A673 (cell line): ENCODE measurements around the gene SLC16A8.

ENCODE experiments used
- EZH2 ChIP-seq: fragments of 200-600 bp; sonication (generic); IDR thresholded peaks from 2 replicates; pipeline ENCODE4 v1.6.1; 2017; ENCODE audit warnings: borderline replicate concordance, low read depth, mild to moderate bottlenecking, mixed read lengths, antibody characterized with exemption, low read length; ENCODE audit not compliant: poor library complexity, severe bottlenecking
- TF ChIP-seq, protein P1 (sequence below): fragments of 300-800, 200-600 bp; sonication (generic); conservative IDR thresholded peaks from 2 replicates; pipeline ENCODE4 v1.5.1; 2017; ENCODE audit warnings: low read depth, mild to moderate bottlenecking, antibody characterized with exemption, low read length, moderate library complexity, mixed read lengths

DNA sequence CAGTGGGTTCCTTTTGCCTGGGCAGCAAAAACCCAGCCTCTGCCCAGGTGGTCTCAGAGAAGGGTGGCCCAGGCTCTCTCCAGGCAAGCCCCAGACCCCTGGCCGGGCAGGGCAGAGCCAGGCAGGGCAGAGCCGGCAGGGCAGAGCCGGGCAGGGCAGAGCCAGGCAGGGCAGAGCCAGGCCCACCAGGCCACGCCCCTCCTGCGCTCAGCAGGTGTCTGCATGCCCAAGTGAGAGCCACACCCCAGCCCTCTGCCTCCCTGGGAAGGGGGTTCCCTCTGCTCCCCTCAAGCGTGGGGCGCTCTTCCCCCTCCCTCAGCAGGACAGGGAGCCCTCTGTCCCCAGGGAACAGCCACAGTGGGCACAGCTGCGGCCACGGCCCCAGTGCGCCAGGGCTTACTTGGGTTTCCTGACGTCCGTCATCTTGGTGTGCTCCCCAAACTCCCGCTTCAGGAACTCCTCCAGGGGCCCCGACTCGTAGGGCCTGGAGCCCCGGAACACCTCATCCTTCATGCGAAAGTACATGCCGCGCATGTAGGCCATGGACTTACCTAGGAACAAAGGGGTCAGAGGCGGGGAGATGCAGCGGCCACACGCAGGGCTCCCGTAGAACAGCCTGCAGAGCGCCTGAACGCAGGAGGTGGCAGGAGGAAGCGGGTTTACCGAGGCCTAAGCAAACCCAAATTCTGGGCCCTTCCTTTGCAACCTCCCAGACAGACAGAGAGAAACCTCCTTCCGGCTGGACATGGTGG lies 36.6 kb upstream of the SLC16A8 start:
- TF ChIP-seq, protein P1, sequence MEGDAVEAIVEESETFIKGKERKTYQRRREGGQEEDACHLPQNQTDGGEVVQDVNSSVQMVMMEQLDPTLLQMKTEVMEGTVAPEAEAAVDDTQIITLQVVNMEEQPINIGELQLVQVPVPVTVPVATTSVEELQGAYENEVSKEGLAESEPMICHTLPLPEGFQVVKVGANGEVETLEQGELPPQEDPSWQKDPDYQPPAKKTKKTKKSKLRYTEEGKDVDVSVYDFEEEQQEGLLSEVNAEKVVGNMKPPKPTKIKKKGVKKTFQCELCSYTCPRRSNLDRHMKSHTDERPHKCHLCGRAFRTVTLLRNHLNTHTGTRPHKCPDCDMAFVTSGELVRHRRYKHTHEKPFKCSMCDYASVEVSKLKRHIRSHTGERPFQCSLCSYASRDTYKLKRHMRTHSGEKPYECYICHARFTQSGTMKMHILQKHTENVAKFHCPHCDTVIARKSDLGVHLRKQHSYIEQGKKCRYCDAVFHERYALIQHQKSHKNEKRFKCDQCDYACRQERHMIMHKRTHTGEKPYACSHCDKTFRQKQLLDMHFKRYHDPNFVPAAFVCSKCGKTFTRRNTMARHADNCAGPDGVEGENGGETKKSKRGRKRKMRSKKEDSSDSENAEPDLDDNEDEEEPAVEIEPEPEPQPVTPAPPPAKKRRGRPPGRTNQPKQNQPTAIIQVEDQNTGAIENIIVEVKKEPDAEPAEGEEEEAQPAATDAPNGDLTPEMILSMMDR = no peak
- TF ChIP-seq EZH2 = no peak
